ENCODE results near the gene MAML2.

DNA sequence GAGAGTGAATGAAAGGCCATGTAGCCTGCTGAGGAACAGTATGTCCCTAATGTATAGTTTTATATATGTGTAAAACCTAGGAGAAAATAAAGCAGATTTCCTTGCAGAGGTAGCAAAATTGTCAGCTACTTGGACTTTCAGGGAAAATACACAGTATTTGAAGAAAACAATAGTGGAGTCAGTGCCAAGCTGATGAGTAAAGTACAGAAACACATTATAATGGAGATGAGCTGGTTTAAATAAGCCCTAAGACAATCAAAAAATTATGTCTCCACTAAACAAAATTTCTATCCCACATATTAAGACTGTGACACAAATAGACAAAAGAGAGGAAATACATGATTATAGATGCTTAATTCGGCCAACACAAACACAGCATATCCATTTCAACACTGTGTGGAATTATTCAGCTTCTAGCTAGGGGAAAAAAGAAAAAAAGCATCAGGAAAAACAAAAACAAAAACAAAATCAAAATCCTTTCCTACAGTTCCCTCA is 75.9 kb downstream of the MAML2 start:
- TF ChIP-seq, protein P1, sequence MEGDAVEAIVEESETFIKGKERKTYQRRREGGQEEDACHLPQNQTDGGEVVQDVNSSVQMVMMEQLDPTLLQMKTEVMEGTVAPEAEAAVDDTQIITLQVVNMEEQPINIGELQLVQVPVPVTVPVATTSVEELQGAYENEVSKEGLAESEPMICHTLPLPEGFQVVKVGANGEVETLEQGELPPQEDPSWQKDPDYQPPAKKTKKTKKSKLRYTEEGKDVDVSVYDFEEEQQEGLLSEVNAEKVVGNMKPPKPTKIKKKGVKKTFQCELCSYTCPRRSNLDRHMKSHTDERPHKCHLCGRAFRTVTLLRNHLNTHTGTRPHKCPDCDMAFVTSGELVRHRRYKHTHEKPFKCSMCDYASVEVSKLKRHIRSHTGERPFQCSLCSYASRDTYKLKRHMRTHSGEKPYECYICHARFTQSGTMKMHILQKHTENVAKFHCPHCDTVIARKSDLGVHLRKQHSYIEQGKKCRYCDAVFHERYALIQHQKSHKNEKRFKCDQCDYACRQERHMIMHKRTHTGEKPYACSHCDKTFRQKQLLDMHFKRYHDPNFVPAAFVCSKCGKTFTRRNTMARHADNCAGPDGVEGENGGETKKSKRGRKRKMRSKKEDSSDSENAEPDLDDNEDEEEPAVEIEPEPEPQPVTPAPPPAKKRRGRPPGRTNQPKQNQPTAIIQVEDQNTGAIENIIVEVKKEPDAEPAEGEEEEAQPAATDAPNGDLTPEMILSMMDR (IDR thresholded peaks at IDR 0.05; ENCODE audit: low read length) = no peak
- TF ChIP-seq EZH2phosphoT487 (IDR thresholded peaks at IDR 0.05; ENCODE audit: low read length) = 0 out of 2 replicates have a peak, but pooled peaks have one; percentile 81

Data from MM.1S (cell line).